HG02973 (cell line): ENCODE results near the gene WDFY2.

Experiments
- ATAC-seq: cut with Tn5 transposase; IDR thresholded peaks from one replicate; pipeline ENCODE4 v1.9.1; 2021; ENCODE audit warnings: moderate library complexity; ENCODE audit not compliant: unreplicated experiment

WDFY2 gene

GRCh38 chr13:51600703-51601102 is 16.4 kb downstream of the WDFY2 start:
- ATAC-seq, result no peak

- no peak for ATAC-seq
Observed at GRCh38 chr13:51601601-51602565, 17.6 kb downstream of the WDFY2 start.

- ATAC-seq, result no peak
Observed at GRCh38 chr13:51603716-51604115, 19.5 kb downstream of the WDFY2 start.

- ATAC-seq, result no peak
Observed at GRCh38 chr13:51605698-51606097, 21.4 kb downstream of the WDFY2 start.

GRCh38 chr13:51607165-51607564 is 22.9 kb downstream of the WDFY2 start:
- no peak for ATAC-seq

GRCh38 chr13:51608857-51609406 is 24.7 kb downstream of the WDFY2 start:
- no peak for ATAC-seq

- ATAC-seq, result no peak
Observed at GRCh38 chr13:51612867-51613266, 28.6 kb downstream of the WDFY2 start.

- ATAC-seq, result no peak
Observed at GRCh38 chr13:51613535-51613934, 29.3 kb downstream of the WDFY2 start.

- peak; percentile 77 for ATAC-seq
Observed at GRCh38 chr13:51614350-51614786, 30.1 kb downstream of the WDFY2 start.

GRCh38 chr13:51618626-51619025 is 34.4 kb downstream of the WDFY2 start:
- no peak for ATAC-seq

GRCh38 chr13:51619614-51620013 is 35.4 kb downstream of the WDFY2 start:
- no peak for ATAC-seq

GRCh38 chr13:51620165-51620983 is 36.1 kb downstream of the WDFY2 start:
- ATAC-seq, result no peak

GRCh38 chr13:51621602-51622001 is 37.3 kb downstream of the WDFY2 start:
- no peak for ATAC-seq

- ATAC-seq, result no peak
Observed at GRCh38 chr13:51623473-51623872, 39.2 kb downstream of the WDFY2 start.

GRCh38 chr13:51624207-51624606 is 39.9 kb downstream of the WDFY2 start:
- ATAC-seq, result no peak

GRCh38 chr13:51624695-51625345 is 40.6 kb downstream of the WDFY2 start:
- no peak for ATAC-seq

- ATAC-seq, result no peak
Observed at GRCh38 chr13:51625555-51626345, 41.5 kb downstream of the WDFY2 start.

- no peak for ATAC-seq
Observed at GRCh38 chr13:51626749-51627148, 42.5 kb downstream of the WDFY2 start.

- no peak for ATAC-seq
Observed at GRCh38 chr13:51628059-51628852, 44.0 kb downstream of the WDFY2 start.
